A673 (cell line): ENCODE data around the gene MLKL.

Experiments
- CTCF ChIP-seq: fragments of 300-800, 200-600 bp; sonication (generic); conservative IDR thresholded peaks from 2 replicates; pipeline ENCODE4 v1.5.1; 2017; ENCODE audit warnings: low read depth, mild to moderate bottlenecking, antibody characterized with exemption, low read length, moderate library complexity, mixed read lengths
- EZH2 ChIP-seq: fragments of 200-600 bp; sonication (generic); IDR thresholded peaks from 2 replicates; pipeline ENCODE4 v1.6.1; 2017; ENCODE audit warnings: borderline replicate concordance, low read depth, mild to moderate bottlenecking, mixed read lengths, antibody characterized with exemption, low read length; ENCODE audit not compliant: poor library complexity, severe bottlenecking

GRCh38 chr16:74666010-74666421 is 34.6 kb downstream of the MLKL start:
- TF ChIP-seq EZH2 = no peak
- no peak for TF ChIP-seq CTCF
